Activated T-helper 1 cell treated with anti-CD3 and anti-CD28 coated beads, Interleukin-12 subunit alpha, Interleukin-12 subunit beta, Interleukin-2, Interleukin-4 antibody, amounts not matched to agents 30 ng/mL and 10 ng/mL and 1 ng/mL, durations not matched to agents 14 hours and 24 hours and 36 hours (primary cell): Measurements from ENCODE around the gene SLC9A7. TPM values are rescaled to one million over a fixed set of nuclear protein-coding genes. Genes with fewer than 3 reads are reported as not detected.

ENCODE experiments used
- DNase-seq: peaks from one replicate; pipeline ENCODE4 v3.0.0; 2021; ENCODE audit warnings: low spot score
- H3K27ac Mint-ChIP-seq: one replicate; pipeline ENCODE4 v1.8.0; 2021; ENCODE audit warnings: mild to moderate bottlenecking, mixed read lengths
- H3K27me3 Mint-ChIP-seq: one replicate; pipeline ENCODE4 v1.8.0; 2022; ENCODE audit warnings: mild to moderate bottlenecking, moderate library complexity, mixed read lengths; ENCODE audit not compliant: insufficient read depth
- H3K36me3 Mint-ChIP-seq: one replicate; pipeline ENCODE4 v1.8.0; 2021; ENCODE audit warnings: low read depth, mixed read lengths
- H3K4me1 Mint-ChIP-seq: one replicate; pipeline ENCODE4 v1.8.0; 2021; ENCODE audit warnings: low read depth, mixed read lengths
- H3K4me3 Mint-ChIP-seq: one replicate; pipeline ENCODE4 v1.8.0; 2021; ENCODE audit warnings: mild to moderate bottlenecking, moderate library complexity, mixed read lengths
- H3K9me3 Mint-ChIP-seq: one replicate; pipeline ENCODE4 v1.8.0; 2021; ENCODE audit warnings: mixed read lengths
- intact Hi-C: fragments of 100-400 bp; cut with micrococcal nuclease; formaldehyde crosslinking; loops from one replicate; pipeline ENCODE4 v1.15.1; 2024
- total RNA-seq: library from RNA; stranded (reverse); gene quantifications from 2 replicates; pipeline ENCODE4 v1.2.3, GENCODE V29; 2022

SLC9A7 gene
- total RNA-seq, 1 donor from 2014 or later, result 36.9 TPM

GRCh38 chrX:46770817-46771163 is 11.9 kb upstream of the SLC9A7 start:
- DNase-seq, result no peak
- H3K4me1 Mint-ChIP-seq, result no peaks in the 10 kb centered on the region
- no peaks in the 10 kb centered on the region for H3K9me3 Mint-ChIP-seq
- intact Hi-C loops, result no loop called here
- peaks cover 2% of the 10 kb centered on the region for H3K27me3 Mint-ChIP-seq
- H3K4me3 Mint-ChIP-seq, result no peak overlapping the region
- H3K36me3 Mint-ChIP-seq, result no peaks in the 10 kb centered on the region
- H3K27ac Mint-ChIP-seq, result no peak overlapping the region

- H3K36me3 Mint-ChIP-seq, result no peaks in the 10 kb centered on the region
Observed at GRCh38 chrX:46770000-46770816, 11.3 kb upstream of the SLC9A7 start.

DNA sequence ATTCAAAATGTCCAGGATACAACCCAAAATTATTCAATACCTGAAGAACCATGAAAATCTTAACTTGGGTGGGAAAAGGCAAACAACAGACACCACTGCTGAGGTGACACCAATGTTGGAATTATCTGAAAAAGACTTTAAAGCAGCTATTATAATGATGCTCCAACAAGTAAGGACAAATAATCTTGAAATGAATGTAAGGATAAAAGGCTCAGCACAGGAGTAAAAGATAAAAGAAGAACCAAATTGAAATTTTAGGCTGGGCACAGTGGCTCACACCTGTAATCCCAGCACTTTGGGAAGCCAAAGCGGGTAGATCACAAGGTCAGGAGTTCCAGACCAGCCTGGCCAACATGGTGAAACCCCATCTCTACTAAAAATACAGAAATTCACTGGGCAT is 4.0 kb upstream of the SLC9A7 start:
- intact Hi-C loops, result no loop called here
- Mint-ChIP-seq H3K4me1 (no peaks in the 10 kb centered on the region), H3K27ac (no peak overlapping the region), H3K36me3 (peaks cover 4% of the 10 kb centered on the region), H3K4me3 (no peak overlapping the region), H3K27me3 (peaks cover 14% of the 10 kb centered on the region), H3K9me3 (no peaks in the 10 kb centered on the region)
- DNase-seq, result no peak

More at GRCh38 chrX:46770000-46770816, 11.3 kb upstream of the SLC9A7 start:
- no peaks in the 10 kb centered on the region for H3K9me3 Mint-ChIP-seq
- H3K4me1 Mint-ChIP-seq, result no peaks in the 10 kb centered on the region
- H3K27me3 Mint-ChIP-seq, result peaks cover 4% of the 10 kb centered on the region
- DNase-seq, result no peak
- intact Hi-C loops, result no loop called here
- no peak overlapping the region for H3K4me3 Mint-ChIP-seq
- H3K27ac Mint-ChIP-seq, result no peak overlapping the region

DNA sequence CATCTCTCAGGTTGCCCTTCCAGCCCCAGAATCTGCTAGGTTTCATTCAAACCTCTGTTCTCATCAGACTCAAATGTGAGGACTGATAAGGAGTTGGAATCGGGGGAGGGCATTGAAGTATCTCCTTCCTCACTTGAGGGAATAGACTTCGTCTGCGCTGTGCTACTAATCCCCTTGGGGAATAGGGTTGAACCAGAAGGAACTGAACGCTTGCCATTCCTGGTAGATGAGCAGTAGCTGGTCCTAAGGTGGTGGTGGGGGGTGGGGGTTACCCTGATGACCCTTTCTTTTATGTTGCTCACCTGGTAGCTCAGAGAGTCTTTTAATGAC is 692 bp upstream of the SLC9A7 start:
- peak overlapping the region; percentile 88 for H3K27ac Mint-ChIP-seq

DNA sequence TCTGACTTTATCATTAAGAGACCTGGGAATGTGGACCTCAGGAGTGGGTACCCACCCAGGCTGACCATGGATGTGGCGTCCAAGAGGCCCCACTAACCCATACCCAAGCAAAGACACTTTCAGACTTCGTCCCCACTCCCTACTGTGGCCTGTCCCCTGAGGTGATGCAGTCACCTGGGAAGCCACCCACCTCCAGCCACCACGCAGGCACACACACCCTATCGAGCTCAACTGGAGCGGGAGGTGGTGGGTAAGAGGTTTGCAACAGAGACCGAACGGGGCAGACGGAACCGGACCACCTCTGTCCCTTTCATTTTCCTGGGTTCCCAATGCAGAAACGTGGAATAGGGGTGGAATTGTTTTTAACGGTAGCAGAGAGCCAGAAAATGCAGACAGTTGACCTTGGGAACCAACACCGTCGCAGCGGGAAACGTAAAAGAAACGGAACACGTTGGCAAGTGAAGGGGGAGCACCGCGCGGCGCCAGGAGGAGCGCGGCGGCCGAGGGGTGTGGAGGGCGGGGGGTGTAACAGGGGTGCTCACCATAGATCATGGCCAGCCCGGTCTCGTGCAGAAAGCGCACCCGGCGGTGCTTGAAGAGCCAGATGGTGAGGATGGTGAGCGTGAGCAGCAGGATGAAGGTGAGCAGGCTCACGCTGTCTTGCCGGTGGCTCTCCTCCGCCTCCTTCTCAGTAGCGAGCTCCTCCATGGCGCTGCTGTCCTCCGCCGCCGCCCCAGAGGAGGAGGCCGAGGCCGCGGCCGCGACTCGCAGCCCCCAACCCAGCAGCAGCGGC is 559 bp downstream of the SLC9A7 start:
- Mint-ChIP-seq H3K4me1 (peaks cover 9% of the 10 kb centered on the region), H3K27ac (peak overlapping the region; percentile 95), H3K36me3 (peaks cover 6% of the 10 kb centered on the region), H3K9me3 (no peaks in the 10 kb centered on the region), H3K4me3 (peak overlapping the region; percentile 99), H3K27me3 (peaks cover 3% of the 10 kb centered on the region)
- intact Hi-C loops, result loop anchor here (2.0 to 5.0 kb wide), 7 partner anchors 42 to 334 kb away; partner anchors contain the start of genes RP2 and ZNF674
- no peak for DNase-seq

More for the DNA sequence above, 692 bp upstream of the SLC9A7 start:
- peaks cover 6% of the 10 kb centered on the region for H3K36me3 Mint-ChIP-seq
- no peak for DNase-seq
- no peaks in the 10 kb centered on the region for H3K9me3 Mint-ChIP-seq
- intact Hi-C loops, result loop anchor here (1.0 to 5.0 kb wide), 11 partner anchors 33 to 333 kb away; partner anchors contain the start of genes CHST7, RP2 and ZNF674
- H3K4me1 Mint-ChIP-seq, result peaks cover 6% of the 10 kb centered on the region
- H3K27me3 Mint-ChIP-seq, result peaks cover 9% of the 10 kb centered on the region
- H3K4me3 Mint-ChIP-seq, result peak overlapping the region; percentile 86

DNA sequence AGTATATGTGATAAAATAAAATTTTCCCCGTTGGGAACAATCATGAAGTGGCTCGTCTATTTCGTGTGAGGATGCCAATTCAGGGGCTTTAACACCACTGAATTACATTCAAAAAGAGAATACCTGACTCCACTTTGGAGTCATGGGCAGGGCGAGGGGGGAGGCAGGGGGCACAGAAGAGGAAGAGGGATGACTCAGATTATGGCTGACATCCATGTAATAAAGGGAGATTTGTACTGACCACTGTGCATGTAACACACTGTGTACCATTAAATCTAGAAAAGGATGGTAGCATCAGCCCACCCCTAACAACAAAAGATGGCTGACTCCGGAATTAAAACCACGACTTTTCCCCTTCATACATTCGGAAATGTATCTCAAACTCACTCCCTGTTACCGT is 1.3 kb downstream of the SLC9A7 start:
- intact Hi-C loops, result loop anchor here (5.0 kb wide), 2 partner anchors 210 to 335 kb away; partner anchors contain the start of gene ZNF674
- peaks cover 9% of the 10 kb centered on the region for H3K4me1 Mint-ChIP-seq
- H3K4me3 Mint-ChIP-seq, result peak overlapping the region; percentile 99
- H3K27ac Mint-ChIP-seq, result peak overlapping the region; percentile 95
- H3K36me3 Mint-ChIP-seq, result peaks cover 6% of the 10 kb centered on the region
- no peaks in the 10 kb centered on the region for H3K9me3 Mint-ChIP-seq
- DNase-seq, result no peak
- H3K27me3 Mint-ChIP-seq, result peaks cover 2% of the 10 kb centered on the region

DNA sequence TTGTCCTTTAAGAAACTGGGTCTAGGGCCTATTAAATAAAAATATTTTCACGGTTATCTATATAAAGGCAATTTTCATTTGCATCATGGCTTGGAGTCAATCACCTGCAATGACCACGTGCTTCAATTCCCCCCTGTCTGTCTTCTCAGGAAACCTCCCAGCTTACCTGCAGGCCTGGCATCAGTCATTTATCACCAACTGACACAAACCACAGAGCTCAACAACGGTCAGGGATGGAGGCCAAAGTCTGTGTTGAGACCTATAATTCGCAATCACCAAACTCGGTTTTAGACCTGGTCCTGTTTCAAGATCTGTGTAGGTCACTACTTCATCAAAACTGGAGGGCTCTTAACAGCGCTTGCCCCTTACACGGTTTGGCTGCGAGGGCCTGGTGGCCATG is 1.9 kb downstream of the SLC9A7 start:
- Mint-ChIP-seq H3K27ac (no peak overlapping the region), H3K27me3 (no peaks in the 10 kb centered on the region), H3K4me1 (peaks cover 14% of the 10 kb centered on the region), H3K4me3 (peak overlapping the region; percentile 99), H3K36me3 (peaks cover 9% of the 10 kb centered on the region), H3K9me3 (no peaks in the 10 kb centered on the region)
- intact Hi-C loops, result loop anchor here (5.0 kb wide), 2 partner anchors 210 to 335 kb away; partner anchors contain the start of gene ZNF674
- DNase-seq, result no peak

DNA sequence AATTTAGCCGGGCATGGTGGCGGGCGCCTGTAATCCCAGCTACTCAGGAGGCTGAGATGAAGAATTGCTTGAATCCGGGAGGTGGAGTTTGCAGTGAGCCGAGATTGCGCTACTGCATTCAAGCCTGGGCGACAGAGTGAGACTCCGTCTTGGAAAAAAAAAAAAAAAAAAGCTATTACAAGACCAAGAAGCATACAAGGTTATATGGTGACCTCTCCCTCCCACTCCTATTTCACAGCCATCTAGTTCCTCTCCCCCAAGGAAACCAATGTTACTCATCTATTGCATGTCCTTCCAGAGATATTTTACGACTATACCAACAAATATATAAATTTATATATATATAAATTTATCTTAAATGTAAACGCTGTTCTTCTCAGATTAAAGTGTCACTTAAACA is 3.2 kb downstream of the SLC9A7 start:
- Mint-ChIP-seq H3K4me3 (no peak overlapping the region), H3K36me3 (peaks cover 9% of the 10 kb centered on the region), H3K9me3 (no peaks in the 10 kb centered on the region), H3K27me3 (no peaks in the 10 kb centered on the region), H3K4me1 (peaks cover 16% of the 10 kb centered on the region), H3K27ac (no peak overlapping the region)
- intact Hi-C loops, result loop anchor here (1.0 to 5.0 kb wide), 3 partner anchors 27 to 337 kb away; partner anchors contain the start of gene ZNF674
- DNase-seq, result no peak

- Mint-ChIP-seq H3K27ac (peak overlapping the region; percentile 5), H3K36me3 (peaks cover 9% of the 10 kb centered on the region), H3K9me3 (no peaks in the 10 kb centered on the region), H3K4me1 (peaks cover 16% of the 10 kb centered on the region), H3K27me3 (no peaks in the 10 kb centered on the region), H3K4me3 (peak overlapping the region; percentile 43)
- intact Hi-C loops, result loop anchor here (5.0 kb wide), 2 partner anchors 207 to 338 kb away; partner anchors contain the start of gene ZNF674
- DNase-seq, result no peak
Observed at GRCh38 chrX:46754586-46755061, 4.3 kb downstream of the SLC9A7 start.

- no peaks in the 10 kb centered on the region for H3K9me3 Mint-ChIP-seq
- intact Hi-C loops, result no loop called here
- H3K27me3 Mint-ChIP-seq, result no peaks in the 10 kb centered on the region
- peaks cover 22% of the 10 kb centered on the region for H3K4me1 Mint-ChIP-seq
- no peak overlapping the region for H3K27ac Mint-ChIP-seq
- peaks cover 9% of the 10 kb centered on the region for H3K36me3 Mint-ChIP-seq
- no peak for DNase-seq
- no peak overlapping the region for H3K4me3 Mint-ChIP-seq
Observed at GRCh38 chrX:46754036-46754435, 4.9 kb downstream of the SLC9A7 start.

- peaks cover 6% of the 10 kb centered on the region for H3K9me3 Mint-ChIP-seq
- no peak for DNase-seq
- H3K4me1 Mint-ChIP-seq, result peaks cover 30% of the 10 kb centered on the region
- peaks cover 11% of the 10 kb centered on the region for H3K36me3 Mint-ChIP-seq
- no peak overlapping the region for H3K4me3 Mint-ChIP-seq
- H3K27me3 Mint-ChIP-seq, result no peaks in the 10 kb centered on the region
- intact Hi-C loops, result no loop called here
- no peak overlapping the region for H3K27ac Mint-ChIP-seq
Observed at GRCh38 chrX:46750889-46751288, 8.0 kb downstream of the SLC9A7 start.

DNA sequence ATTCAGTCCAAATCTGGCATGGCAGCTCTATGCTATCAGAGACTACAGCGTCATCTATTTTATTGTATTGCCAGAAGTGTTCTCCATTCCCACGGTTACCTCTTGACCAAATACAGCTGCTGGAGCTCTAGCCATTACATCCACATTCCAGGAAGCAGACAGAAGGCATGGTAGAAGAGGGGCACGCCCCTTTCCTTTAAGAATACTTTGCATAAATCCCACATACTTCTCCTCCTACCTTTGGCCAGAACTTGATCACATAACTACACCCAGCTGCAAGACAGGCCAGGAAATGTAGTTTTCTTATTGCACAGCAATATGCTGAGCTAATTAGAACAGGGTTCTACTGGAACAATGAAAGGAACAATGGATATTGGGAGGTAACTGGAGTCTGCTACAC is 14.9 kb downstream of the SLC9A7 start:
- Mint-ChIP-seq H3K4me3 (no peak overlapping the region), H3K4me1 (peaks cover 8% of the 10 kb centered on the region), H3K9me3 (peaks cover 17% of the 10 kb centered on the region), H3K27ac (no peak overlapping the region), H3K27me3 (no peaks in the 10 kb centered on the region), H3K36me3 (peaks cover 12% of the 10 kb centered on the region)
- no peak for DNase-seq
- intact Hi-C loops, result no loop called here

DNA sequence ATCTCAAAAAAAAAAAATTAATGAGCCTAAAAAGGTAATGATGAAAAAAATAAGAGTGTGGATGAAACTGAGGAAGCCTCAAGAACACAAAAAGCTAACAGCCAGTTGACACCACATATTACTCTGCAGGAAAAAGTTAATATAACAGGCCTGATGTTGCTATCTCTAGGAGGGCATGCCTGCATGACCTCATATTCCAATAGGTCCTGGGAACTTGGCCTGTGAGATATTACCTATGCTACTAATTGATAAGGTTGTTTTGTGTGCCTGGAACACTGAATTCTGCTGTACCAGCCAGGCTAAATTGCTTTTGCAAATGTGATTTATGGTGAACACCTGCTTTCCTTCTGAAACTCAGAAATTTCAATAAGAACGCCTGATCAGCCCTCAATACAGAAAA is 15.9 kb downstream of the SLC9A7 start:
- intact Hi-C loops, result no loop called here
- Mint-ChIP-seq H3K4me3 (no peak overlapping the region), H3K27ac (no peak overlapping the region), H3K4me1 (no peaks in the 10 kb centered on the region), H3K9me3 (peaks cover 17% of the 10 kb centered on the region), H3K27me3 (no peaks in the 10 kb centered on the region), H3K36me3 (peaks cover 13% of the 10 kb centered on the region)
- no peak for DNase-seq
